Measurements from ENCODE around the gene DDIT4. TPM values are rescaled to one million over a fixed set of nuclear protein-coding genes. Genes with fewer than 3 reads are reported as not detected.

The DDIT4 gene
- total and polyA plus RNA-seq, 2 of the 4 experiments (the other 2 are of a cell fraction) = 59.6 to 108 TPM

- no TSS peak for BruUV-seq (replicated peaks)
- H4K91ac ChIP-seq (ENCODE audit: insufficient read depth, low read depth, low read length) = no peak overlapping the region
- no peak overlapping the region for H2BK120ac ChIP-seq (ENCODE audit: low read depth, low read length)
- intact Hi-C loops (cut with micrococcal nuclease) (no loop called here), dilution Hi-C loops (cut with HindIII; ENCODE audit: low sequenced_read_pairs, unreplicated experiment) (no loop called here), in situ Hi-C loops (cut with MboI; ENCODE audit: low sequenced_read_pairs) (no loop called here)
- no peak overlapping the region for H3K4me3 ChIP-seq (ENCODE audit: insufficient read depth, low read depth, low read length)
- no peaks in the 10 kb centered on the region for H3K36me3 ChIP-seq (ENCODE audit: control insufficient read depth, insufficient read depth, low read length)
- no peak overlapping the region for H3K9ac ChIP-seq (ENCODE audit: low read depth, low read length)
- H3K4me1 ChIP-seq (ENCODE audit: control insufficient read depth, insufficient read depth, low read length) = peaks cover 15% of the 10 kb centered on the region
- no peak overlapping the region for H3K14ac ChIP-seq (replicated peaks; ENCODE audit: low read depth, low read length)
- no peak overlapping the region for H3K23ac ChIP-seq (ENCODE audit: low read depth, low read length)
- TF ChIP-seq SMC3 (IDR thresholded peaks at IDR 0.05; ENCODE audit: low read depth, low read length) (no peak), MAZ (IDR thresholded peaks at IDR 0.05; ENCODE audit: borderline replicate concordance, low read depth, low read length) (no peak), CEBPB (IDR thresholded peaks at IDR 0.05; ENCODE audit: low read depth, low read length) (no peak), RCOR1 (IDR thresholded peaks at IDR 0.05; ENCODE audit: insufficient replicate concordance, low read length) (no peak), USF2 (IDR thresholded peaks at IDR 0.05; ENCODE audit: low read depth, low read length) (no peak), CTCF (conservative IDR thresholded peaks at IDR 0.05; ENCODE audit: low read depth, low read length) (no peak), FOS (IDR thresholded peaks at IDR 0.05; ENCODE audit: low read depth, low read length) (no peak), CHD1 (IDR thresholded peaks at IDR 0.05; ENCODE audit: low read depth, low read length) (no peak), ELK1 (IDR thresholded peaks at IDR 0.05; ENCODE audit: borderline replicate concordance, low read depth, low read length) (no peak), NFE2L2 (IDR thresholded peaks at IDR 0.05; ENCODE audit: low read depth, low read length) (no peak), MAFK (IDR thresholded peaks at IDR 0.05; ENCODE audit: low read depth, low read length) (no peak), MXI1 (IDR thresholded peaks at IDR 0.05; ENCODE audit: borderline replicate concordance, low read depth, low read length) (no peak), POLR2A (IDR thresholded peaks at IDR 0.05; ENCODE audit: low read depth, low read length) (no peak), BHLHE40 (IDR thresholded peaks at IDR 0.05; ENCODE audit: low read depth, low read length) (no peak), RAD21 (IDR thresholded peaks at IDR 0.05; ENCODE audit: low read length) (no peak)
- peaks cover 18% of the 10 kb centered on the region for H3K9me1 ChIP-seq (ENCODE audit: insufficient read depth, low read length)
- H2BK5ac ChIP-seq (ENCODE audit: low read depth, low read length, poor library complexity, severe bottlenecking) = no peak overlapping the region
- no peaks in the 10 kb centered on the region for H3K79me1 ChIP-seq (ENCODE audit: low read depth in 1 of 2, low read length in 2 of 2)
- no peak overlapping the region for H3K27ac ChIP-seq (ENCODE audit: insufficient read depth, low read length)
- H3K56ac ChIP-seq (ENCODE audit: extremely low read depth, insufficient read depth, low read length) = no peak overlapping the region
- no peak overlapping the region for H4K8ac ChIP-seq (ENCODE audit: low read depth in 2 of 2, low read length in 2 of 2)
- no peak overlapping the region for H3K4ac ChIP-seq (ENCODE audit: low read depth, low read length)
- H2BK20ac ChIP-seq (ENCODE audit: low read depth, low read length) = peak overlapping the region; percentile 47; the same call in 1 of the 2 replicates
- no peak overlapping the region for H3K18ac ChIP-seq (ENCODE audit: low read depth, low read length)
- H3K27me3 ChIP-seq (ENCODE audit: control insufficient read depth, insufficient read depth, low read length) = no peaks in the 10 kb centered on the region; the same call in 1 of the 2 replicates
- no peak for DNase-seq
- no CpG with 5 or more reads among the region's 5 CpGs for WGBS, 2 experiments (ENCODE audit: extremely low coverage in 2 of 2, insufficient read length in 1 of 2)
- CTCF ChIA-PET = interaction anchor here (1.3 kb wide), 1 partner anchor 31 kb away, joined by 3 read pairs; no protein-coding TSS in a partner anchor
- H4K20me1 ChIP-seq (ENCODE audit: insufficient read depth, low read length) = no peaks in the 10 kb centered on the region
- no peaks in the 10 kb centered on the region for H3K9me3 ChIP-seq (ENCODE audit: control insufficient read depth, insufficient read depth, low read length)
- no peak for ATAC-seq (ENCODE audit: low read depth)
- POLR2A ChIA-PET (ENCODE audit: unreplicated experiment) = no interaction called here
- no peak overlapping the region for H3K4me2 ChIP-seq (ENCODE audit: low read depth, low read length)
- H2AFZ ChIP-seq (replicated peaks; ENCODE audit: low read length, poor library complexity) = no peak overlapping the region
- H4K5ac ChIP-seq (ENCODE audit: low read depth, low read length) = no peak overlapping the region
- H2BK15ac ChIP-seq (ENCODE audit: low read depth, low read length) = no peak overlapping the region
- no peak overlapping the region for H2AK5ac ChIP-seq (ENCODE audit: low read depth, low read length)
- peak overlapping the region; percentile 33 for H2AK9ac ChIP-seq (replicated peaks; ENCODE audit: low read depth, low read length, poor library complexity)
These were observed 32.6 kb downstream of the DDIT4 start for GRCh38 chr10:72306215-72306760.
